Hematopoietic multipotent progenitor cell (in vitro differentiated cells): Measurements from ENCODE around the gene ZFC3H1. TPM values are rescaled to one million over a fixed set of nuclear protein-coding genes. Genes with fewer than 3 reads are reported as not detected.
"Not testable (repeated sequence)": the region's sequence is repeated elsewhere in the genome, so short reads cannot be mapped to it uniquely, and the experiment has no call there.

ENCODE experiments used
- DNase-seq, 3 donors: peaks; one replicate each; pipeline ENCODE4 v3.0.0-alpha.2; 2011 to 2015; ENCODE audit warnings: low read depth in 2 of 3, low spot score in 2 of 3
- small RNA-seq: library from RNA; depleted of rRNA; stranded (forward); fragments of <200 nt; gene quantifications from one replicate; pipeline ENCODE3, GENCODE V24; 2012
- total RNA-seq: library from RNA; depleted of rRNA; stranded (reverse); fragments of >200 nt; gene quantifications from one replicate; pipeline ENCODE4 v1.2.3, GENCODE V29; 2012

ZFC3H1 gene
- total RNA-seq, 1 donor = 20.7 TPM

DNA sequence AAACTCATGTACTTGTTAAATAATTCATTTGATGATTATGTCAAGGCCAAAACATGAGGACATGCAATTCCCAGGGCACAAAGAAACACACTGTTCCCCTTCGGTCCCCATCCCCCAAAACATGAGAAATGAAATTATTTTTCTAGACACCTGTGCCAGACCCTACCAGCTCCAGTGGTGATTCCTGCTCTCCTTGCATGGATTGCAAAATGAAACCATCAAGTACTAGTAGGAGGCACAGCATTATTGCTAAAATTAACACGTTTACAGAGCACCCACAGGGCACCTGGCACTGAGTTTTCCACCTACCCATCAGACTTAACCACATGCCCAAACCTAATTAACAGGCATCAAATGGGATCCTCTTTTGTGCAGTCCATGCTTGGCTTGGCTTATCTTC is 76.6 kb downstream of the ZFC3H1 start:
- no peak for DNase-seq

DNA sequence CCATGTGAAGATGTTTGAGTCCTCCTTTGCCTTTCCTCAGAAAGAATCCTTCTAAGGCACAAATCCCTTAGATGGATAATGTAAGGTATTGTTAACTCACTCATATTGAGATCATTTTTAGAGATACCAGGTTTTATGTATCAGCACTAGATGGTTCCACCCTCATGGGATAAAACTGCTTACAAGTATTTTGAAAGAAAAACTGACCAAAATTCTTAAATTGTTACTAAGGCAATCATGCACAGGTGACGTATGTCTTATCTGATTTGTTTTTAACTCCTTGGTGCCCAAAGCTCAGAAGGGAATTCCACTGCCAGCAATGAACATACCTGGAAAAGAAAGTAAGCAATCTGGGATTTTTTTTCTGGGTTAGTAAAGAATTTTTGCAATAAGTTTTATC is 78.4 kb downstream of the ZFC3H1 start:
- no peak for DNase-seq

DNA sequence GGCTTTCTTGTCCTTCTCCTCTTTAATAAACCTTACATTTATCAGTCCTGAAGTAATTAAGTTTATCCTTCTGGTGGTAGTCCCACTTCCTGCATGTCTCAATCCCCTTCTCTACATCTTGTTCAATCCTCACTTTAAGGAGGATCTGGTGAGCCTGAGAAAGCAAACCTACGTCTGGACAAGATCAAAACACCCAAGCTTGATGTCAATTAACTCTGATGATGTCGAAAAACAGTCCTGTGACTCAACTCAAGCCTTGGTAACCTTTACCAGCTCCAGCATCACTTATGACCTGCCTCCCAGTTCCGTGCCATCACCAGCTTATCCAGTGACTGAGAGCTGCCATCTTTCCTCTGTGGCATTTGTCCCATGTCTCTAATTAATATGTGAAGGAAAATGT is 79.3 kb downstream of the ZFC3H1 start:
- DNase-seq = no peak

DNA sequence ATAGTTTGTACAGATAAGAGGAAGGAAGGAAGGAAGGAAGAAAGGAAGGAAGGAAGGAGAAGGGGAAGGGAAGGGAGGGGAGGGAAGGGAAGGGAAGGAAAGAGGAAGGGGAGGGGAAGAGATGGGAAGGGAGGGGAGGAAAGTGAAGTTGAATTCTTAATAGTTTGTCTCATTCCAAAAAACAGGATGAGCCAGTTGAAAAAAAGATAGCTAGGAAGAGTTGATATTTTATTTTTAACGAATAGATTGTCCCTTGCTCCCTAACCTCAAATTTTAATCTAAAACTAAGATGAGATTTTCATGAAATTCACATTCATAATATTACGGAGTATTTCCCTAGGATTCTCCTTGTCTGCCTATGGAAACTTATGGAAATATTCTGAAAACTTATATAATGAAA is 80.7 kb downstream of the ZFC3H1 start:
- DNase-seq = no peak

DNA sequence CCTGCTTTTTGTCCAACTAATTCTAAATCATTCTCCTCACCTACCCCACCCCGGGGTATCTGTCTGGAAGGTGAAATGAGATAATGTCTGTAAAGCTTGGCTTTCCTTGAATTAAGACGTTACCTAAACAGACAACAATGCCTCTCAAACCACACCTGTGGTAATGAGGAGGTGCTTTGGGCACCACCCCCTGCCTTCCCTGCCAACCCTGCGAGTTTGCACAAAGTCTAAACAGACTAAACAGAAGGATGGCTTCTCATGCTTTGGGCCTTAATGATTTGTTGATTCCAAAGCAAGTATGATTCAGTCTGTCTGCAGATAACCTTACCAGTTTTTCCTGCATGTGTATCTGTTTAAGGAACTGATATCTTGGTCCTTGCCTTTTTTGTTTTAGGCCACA is 82.4 kb downstream of the ZFC3H1 start:
- DNase-seq = no peak

DNA sequence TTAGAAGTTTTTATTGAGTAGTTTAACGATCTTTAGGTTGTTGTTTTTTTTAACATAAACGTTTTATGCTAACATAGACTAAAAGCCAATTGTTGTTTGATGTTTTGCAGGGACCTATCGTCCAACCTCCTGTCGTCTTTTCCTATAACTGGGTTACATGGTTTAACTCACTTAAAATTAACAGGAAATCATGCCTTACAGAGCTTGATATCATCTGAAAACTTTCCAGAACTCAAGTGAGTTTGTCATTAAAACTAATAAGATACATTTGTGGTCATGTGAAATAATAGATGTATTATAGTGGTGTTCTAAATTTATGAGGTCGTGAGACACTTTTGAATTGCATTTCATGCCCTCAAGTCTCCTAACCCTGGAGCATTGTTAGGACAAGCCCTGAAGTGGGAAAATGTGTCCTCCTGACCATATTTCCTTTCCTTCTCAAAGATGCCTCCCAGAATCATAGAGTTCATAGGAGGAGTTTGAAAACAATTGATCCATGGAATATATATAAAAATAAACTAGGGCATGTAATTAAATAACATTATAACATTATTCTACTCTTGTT is 84.9 kb downstream of the ZFC3H1 start:
- DNase-seq = no peak

DNA sequence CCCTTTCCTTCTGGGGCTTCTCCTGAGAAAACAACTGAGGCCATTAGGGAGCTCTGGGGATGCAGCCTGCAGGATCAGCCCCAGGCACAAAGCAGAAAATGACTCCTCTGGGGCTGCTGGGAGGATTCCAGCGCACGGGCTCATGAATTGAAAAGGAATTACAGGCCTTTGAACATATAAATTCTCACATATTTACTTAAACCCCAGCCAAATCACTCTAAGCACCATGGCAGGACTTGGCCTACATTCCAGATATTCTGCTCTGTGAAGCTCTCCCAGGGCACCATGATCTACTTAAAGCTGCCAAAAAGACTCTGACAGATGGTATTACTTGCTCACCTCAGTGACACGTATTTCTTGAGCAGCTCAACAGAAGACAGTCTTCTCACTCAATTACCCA is 87.2 kb downstream of the ZFC3H1 start:
- no peak for DNase-seq

DNA sequence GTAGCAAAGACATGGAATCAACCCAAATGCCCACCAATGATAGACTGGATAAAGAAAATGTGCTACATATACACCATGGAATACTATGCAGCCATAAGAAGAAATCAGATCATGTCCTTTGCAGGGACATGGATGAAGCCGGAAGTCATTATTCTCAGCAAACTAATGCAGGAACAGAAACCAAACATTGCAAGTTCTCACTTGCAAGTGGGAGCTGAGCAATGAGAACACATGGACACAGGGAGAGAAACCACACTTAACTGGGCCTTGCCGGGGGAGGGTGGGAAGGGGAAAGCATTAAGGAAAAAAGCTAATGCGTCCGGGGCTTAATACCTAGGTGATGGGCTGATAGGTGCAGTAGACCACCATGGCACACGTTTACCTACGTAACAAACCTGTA is 93.8 kb downstream of the ZFC3H1 start:
- not testable (repeated sequence) for DNase-seq

DNA sequence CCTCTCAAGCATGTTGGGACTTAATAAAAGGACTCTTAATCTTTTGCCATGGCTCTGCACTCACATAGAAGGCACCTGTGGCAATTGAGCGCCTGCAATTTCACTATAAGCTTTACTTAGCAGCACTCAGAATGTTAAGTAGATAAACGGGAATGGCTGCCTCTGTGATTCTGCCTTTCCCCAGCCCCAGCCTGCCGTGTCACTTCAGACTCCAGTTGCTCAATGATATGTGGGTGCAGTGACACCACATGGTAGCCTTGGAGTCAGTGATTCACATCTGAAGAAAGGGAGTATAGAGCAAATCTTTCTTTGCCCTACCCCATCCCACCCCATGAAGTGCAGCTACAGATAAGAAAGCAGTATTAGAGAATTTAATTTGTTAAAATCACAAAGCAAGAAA is 96.1 kb downstream of the ZFC3H1 start:
- no peak for DNase-seq

DNA sequence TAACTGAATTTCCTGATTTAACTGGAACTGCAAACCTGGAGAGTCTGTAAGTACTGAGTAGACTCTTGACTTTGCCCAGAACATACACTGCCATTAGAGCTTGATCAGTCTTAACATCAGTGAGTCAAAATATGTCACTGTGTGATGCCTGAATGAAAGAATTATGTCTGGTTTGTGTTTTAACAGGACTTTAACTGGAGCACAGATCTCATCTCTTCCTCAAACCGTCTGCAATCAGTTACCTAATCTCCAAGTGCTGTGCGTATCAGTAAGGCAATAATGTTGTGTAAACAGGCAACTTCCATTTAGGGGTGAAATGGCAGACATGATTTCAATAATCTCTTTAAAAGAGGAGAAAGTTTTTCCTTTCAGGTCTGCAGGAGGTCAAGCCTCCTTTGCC is 97.0 kb downstream of the ZFC3H1 start:
- no peak for DNase-seq

DNA sequence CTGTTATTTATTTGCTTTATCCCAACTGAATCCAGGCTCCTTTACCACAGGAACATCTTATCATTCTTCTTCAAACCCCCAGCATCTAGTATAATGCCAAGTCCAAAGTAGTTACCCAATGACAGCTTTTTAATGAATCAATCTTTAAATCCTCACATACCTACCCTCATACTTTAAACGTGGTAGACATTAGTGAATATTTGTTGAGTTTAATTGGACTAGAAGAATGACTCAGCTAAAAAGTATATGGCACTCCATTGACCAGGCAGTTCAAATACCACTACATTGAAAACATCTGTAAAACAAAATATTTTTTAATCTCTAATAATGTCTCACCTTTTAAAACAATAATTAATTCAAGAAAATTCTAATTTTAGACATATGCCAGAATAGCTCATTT is 98.1 kb downstream of the ZFC3H1 start:
- no peak for DNase-seq

DNA sequence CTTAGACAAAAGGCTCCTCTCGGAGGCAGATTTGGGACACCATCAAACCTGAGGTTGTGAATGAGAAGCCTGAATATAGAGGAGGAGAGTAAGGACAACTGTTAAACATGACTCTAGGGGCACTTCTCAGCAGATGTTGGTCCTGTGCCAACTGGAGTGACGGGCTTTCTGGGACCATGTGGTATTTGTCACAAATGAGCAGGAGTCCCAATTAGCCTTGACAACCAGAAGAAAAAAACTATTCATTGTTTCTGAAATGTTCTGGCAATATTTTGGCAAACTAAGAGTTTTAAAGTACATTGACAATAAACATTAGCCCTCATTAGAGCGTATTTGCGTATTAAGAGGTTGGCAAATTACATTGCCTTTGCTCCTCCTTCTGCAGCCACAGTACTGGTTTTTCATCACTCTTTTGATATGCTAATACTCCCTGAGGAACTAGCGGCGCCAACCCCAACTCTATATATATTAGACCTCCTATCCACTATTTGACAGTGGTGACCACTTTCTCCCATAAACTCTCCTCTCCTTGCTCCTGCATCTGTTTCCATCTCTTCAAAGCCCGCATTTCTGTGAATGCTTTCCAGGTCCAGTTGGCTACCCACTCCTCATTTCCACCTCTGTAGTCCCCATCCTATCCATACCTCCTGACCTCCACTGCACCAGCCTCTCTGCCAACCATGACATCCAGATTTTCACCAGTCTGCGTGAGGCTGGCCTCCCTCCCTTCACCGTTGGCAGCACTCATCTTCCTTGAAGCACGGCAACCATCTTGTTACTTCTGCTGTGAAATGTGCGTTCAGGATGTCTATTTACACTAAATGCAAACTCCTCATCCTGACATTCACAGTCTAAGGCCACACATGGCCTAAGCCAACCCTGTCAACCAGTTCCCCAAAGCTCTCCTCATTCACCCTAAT is 100.7 kb downstream of the ZFC3H1 start:
- peak in 1 of 3 donors; percentile 49 for DNase-seq

Small RNA genes within 50 kb of the gene (small RNA-seq; reads per million reads assigned to genes)
- not detected for gene RF00560

Other genes with a start within 250 kb of the ZFC3H1 start
- under 0.01 TPM for gene LGR5, start 224.1 kb downstream of the ZFC3H1 start, total RNA-seq
- 1.6 TPM for gene THAP2, start 453 bp upstream of the ZFC3H1 start, total RNA-seq
- 26.1 TPM for gene TMEM19, start 22.2 kb upstream of the ZFC3H1 start, total RNA-seq
- 5.1 TPM for gene RAB21, start 91.0 kb upstream of the ZFC3H1 start, total RNA-seq
- 13.7 TPM for gene TBC1D15, start 175.9 kb upstream of the ZFC3H1 start, total RNA-seq